SU-DHL-6 (cell line): Measurements from ENCODE around the gene ARL15.

Experiments used
- EZH2phosphoT487 ChIP-seq: fragments of 200-600 bp; sonication (generic), shearing (Covaris generic); conservative IDR thresholded peaks from 2 replicates; pipeline ENCODE4 v1.6.1; 2018; ENCODE audit warnings: mild to moderate bottlenecking, antibody characterized with exemption, low read length, moderate library complexity, mixed read lengths
- TF ChIP-seq, protein P1 (sequence below): fragments of 200-600 bp; sonication (generic); IDR thresholded peaks from one replicate; pipeline ENCODE4 v1.5.1; 2017; ENCODE audit warnings: antibody characterized with exemption, mild to moderate bottlenecking, low read length, moderate library complexity; ENCODE audit not compliant: insufficient read depth, poor library complexity, severe bottlenecking

DNA sequence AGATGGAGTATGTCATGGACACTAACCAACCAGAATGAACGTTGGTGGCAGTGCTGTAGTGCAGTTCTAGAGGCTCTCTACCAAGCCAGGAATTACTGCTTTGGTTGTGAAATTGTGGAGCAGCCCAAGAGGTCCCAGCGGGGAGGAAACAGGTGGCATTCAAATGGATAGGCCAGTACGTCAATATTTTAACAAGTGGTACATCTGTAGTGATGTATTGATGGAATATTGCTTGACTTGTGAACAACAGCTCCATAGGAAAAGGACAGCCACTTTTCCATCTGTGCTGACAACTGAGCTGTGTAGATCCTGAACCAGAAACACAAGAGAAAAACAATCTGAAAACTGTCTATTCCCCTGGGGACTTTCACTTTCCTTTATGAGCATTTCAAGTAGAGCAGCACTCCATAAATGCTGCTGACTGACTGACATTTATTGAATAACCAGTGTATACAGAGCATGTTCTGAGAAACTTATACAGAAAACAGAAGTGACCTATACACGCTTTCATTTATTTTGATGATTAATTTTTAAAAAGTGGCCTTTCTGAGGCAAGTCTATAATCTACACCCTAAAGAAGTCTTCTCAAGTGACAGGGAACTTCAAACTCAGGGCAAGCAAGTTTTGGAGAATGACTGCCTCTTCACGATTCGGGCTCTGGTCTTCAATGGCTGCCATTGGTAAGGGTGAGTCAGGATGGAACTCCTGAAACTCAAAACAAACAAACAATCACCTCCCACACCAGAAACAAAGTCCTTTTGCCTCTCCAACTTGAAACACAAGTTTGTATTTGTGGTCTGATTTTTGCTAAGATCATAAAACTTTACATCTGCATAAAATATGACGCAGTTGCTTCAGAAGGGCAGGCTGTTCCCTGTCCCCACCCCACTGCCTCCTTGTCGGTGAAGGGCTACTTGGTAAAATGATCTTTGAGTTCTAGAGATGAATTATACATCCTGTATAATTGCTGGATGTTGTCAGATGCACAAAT, 387.6 kb downstream of the ARL15 start:
- TF ChIP-seq EZH2phosphoT487, result no peak
- TF ChIP-seq, protein P1, sequence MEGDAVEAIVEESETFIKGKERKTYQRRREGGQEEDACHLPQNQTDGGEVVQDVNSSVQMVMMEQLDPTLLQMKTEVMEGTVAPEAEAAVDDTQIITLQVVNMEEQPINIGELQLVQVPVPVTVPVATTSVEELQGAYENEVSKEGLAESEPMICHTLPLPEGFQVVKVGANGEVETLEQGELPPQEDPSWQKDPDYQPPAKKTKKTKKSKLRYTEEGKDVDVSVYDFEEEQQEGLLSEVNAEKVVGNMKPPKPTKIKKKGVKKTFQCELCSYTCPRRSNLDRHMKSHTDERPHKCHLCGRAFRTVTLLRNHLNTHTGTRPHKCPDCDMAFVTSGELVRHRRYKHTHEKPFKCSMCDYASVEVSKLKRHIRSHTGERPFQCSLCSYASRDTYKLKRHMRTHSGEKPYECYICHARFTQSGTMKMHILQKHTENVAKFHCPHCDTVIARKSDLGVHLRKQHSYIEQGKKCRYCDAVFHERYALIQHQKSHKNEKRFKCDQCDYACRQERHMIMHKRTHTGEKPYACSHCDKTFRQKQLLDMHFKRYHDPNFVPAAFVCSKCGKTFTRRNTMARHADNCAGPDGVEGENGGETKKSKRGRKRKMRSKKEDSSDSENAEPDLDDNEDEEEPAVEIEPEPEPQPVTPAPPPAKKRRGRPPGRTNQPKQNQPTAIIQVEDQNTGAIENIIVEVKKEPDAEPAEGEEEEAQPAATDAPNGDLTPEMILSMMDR, result no peak
